Keratinocyte (primary cell): ENCODE data around the gene PWWP2B. TPM values are rescaled to one million over a fixed set of nuclear protein-coding genes. Genes with fewer than 3 reads are reported as not detected.

Source experiments
- DNase-seq: peaks from one replicate; pipeline ENCODE4 v3.0.0-alpha.2; 2011; ENCODE audit warnings: low read depth, missing footprints, low spot score
- FAIRE-seq: peaks from 2 replicates; lab custom pipeline; 2011; peaks lifted over from hg19 to GRCh38; lab: Jason Lieb, UNC
- H2AFZ ChIP-seq: 2 replicates; pipeline ENCODE4 v1.6.0; 2012; ENCODE audit warnings: low read length, control low read depth, inconsistent platforms; ENCODE audit not compliant: control insufficient read depth
- H3K27ac ChIP-seq: 2 replicates; pipeline ENCODE4 v1.5.1; 2011; ENCODE audit warnings: low read length; ENCODE audit not compliant: control insufficient read depth, insufficient read depth
- H3K27me3 ChIP-seq: 3 replicates; pipeline ENCODE4 v1.6.0; 2011; ENCODE audit warnings: low read length; ENCODE audit not compliant: control insufficient read depth, insufficient read depth; ENCODE audit errors: extremely low read depth
- H3K36me3 ChIP-seq, 2 experiments: 2 replicates in 1 of 2; 3 replicates in 1 of 2; pipeline ENCODE4 v1.5.1; 2011; ENCODE audit warnings: low read length in 2 of 2, mild to moderate bottlenecking in 1 of 2; ENCODE audit not compliant: control insufficient read depth in 2 of 2, insufficient read depth in 2 of 2; ENCODE audit errors: extremely low read depth in 1 of 2
- H3K4me1 ChIP-seq: 3 replicates; pipeline ENCODE4 v1.5.1; 2011; ENCODE audit warnings: low read length; ENCODE audit not compliant: control insufficient read depth, insufficient read depth; ENCODE audit errors: extremely low read depth
- H3K4me2 ChIP-seq: 3 replicates; pipeline ENCODE4 v1.6.0; 2011; ENCODE audit warnings: low read depth, low read length; ENCODE audit not compliant: control insufficient read depth, insufficient read depth; ENCODE audit errors: extremely low read depth
- H3K4me3 ChIP-seq, 3 experiments: fragments of 200-600 bp in 1 of 3; sonication (generic) in 1 of 3; 2 replicates in 2 of 3; 3 replicates in 1 of 3; pipeline ENCODE4 v1.5.1; 2011 to 2016; ENCODE audit warnings: low read length in 3 of 3, mild to moderate bottlenecking in 3 of 3, control low read depth in 2 of 3, inconsistent platforms in 1 of 3, low read depth in 1 of 3, mixed read lengths in 1 of 3, mixed run types in 1 of 3, moderate library complexity in 1 of 3; ENCODE audit not compliant: control insufficient read depth in 2 of 3, insufficient read depth in 2 of 3; ENCODE audit errors: extremely low read depth in 1 of 3
- H3K79me2 ChIP-seq: 2 replicates; pipeline ENCODE4 v1.6.0; 2012; ENCODE audit warnings: low read length; ENCODE audit not compliant: control insufficient read depth, insufficient read depth
- H3K9ac ChIP-seq: 3 replicates; pipeline ENCODE4 v1.6.0; 2011; ENCODE audit warnings: low read length; ENCODE audit not compliant: control insufficient read depth, insufficient read depth; ENCODE audit errors: extremely low read depth
- H3K9me1 ChIP-seq: 3 replicates; pipeline ENCODE4 v1.6.0; 2011; ENCODE audit warnings: low read length; ENCODE audit not compliant: control insufficient read depth, insufficient read depth; ENCODE audit errors: extremely low read depth
- H3K9me3 ChIP-seq: 2 replicates; pipeline ENCODE4 v1.5.1; 2012; ENCODE audit warnings: low read depth, low read length; ENCODE audit not compliant: control insufficient read depth
- H4K20me1 ChIP-seq: 3 replicates; pipeline ENCODE4 v1.6.0; 2011; ENCODE audit warnings: low read length; ENCODE audit not compliant: control insufficient read depth, insufficient read depth; ENCODE audit errors: extremely low read depth
- CTCF ChIP-seq, 3 experiments: IDR thresholded peaks in 1 of 3; conservative IDR thresholded peaks in 1 of 3; optimal IDR thresholded peaks in 1 of 3; 2 replicates in 2 of 3; 3 replicates in 1 of 3; pipeline versions ENCODE3 to v1.5.1; 2011; ENCODE audit warnings: low read length in 3 of 3, mild to moderate bottlenecking in 3 of 3, moderate library complexity in 2 of 3, control low read depth in 1 of 3, inconsistent platforms in 1 of 3; ENCODE audit not compliant: insufficient read depth in 2 of 3; ENCODE audit errors: extremely low read depth in 1 of 3
- EZH2 ChIP-seq: IDR thresholded peaks from one replicate; pipeline ENCODE4 v1.6.1; 2012; ENCODE audit warnings: inconsistent platforms, mild to moderate bottlenecking, low read length, moderate library complexity
- dilution Hi-C: fragments of 300-500 bp; cut with MboI; formaldehyde crosslinking; loops from one replicate; pipeline ENCODE4 v1.7.0; 2020; ENCODE audit warnings: low sequenced_read_pairs; ENCODE audit not compliant: extremely low pct_ligation_motif_present
- polyA plus RNA-seq, 5 experiments: library from polyadenylated mRNA; depleted of rRNA in 3 of 5; stranded (reverse) in 3 of 5; stranded (forward) in 1 of 5; unstranded in 1 of 5; fragments of >200 nt; gene quantifications; 1 replicate in 1 of 5; 2 replicates in 3 of 5; 3 replicates in 1 of 5; pipeline versions ENCODE4 v1.2.1 to v1.2.3, GENCODE V29; 2011 to 2012; ENCODE audit warnings: missing spikeins in 2 of 5, low read depth in 1 of 5, low replicate concordance in 1 of 5

PWWP2B gene
- polyA plus RNA-seq, 1 donor (not counting 4 experiments of a cell fraction or from before 2014, with no cell fraction given): 3.1 TPM

DNA sequence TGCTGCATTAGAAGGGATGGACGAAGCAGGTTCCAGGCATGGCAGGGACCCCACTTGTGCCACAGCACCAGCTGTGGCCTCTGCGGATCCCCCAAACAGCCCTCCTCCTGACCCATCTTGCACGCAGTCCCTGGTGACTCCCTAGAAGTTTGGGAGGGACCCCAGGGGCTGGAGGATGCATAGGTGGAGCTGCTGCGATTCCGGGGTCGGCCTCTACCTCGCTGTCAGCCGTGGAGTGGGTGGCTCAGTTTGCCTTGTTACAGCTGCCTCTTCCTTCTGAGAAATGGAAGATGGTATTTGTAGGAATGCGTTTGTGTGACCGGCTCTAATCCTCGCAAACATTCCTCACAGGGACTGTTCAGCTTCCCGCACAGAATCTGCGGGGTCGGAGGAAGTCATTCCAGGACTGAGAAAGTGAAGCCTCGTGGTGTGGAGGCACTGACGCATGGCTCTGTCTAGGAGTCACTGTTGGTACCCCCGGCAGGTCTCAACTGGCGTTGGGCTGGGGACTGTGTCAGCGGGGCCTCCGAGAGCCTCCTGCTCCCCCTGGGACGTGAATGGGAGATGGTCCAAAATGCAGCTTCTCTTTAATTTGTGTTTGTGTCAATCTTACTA lies 17.5 kb downstream of the PWWP2B start:
- H3K9me1 ChIP-seq: no peaks in the 10 kb centered on the region
- H3K27ac ChIP-seq: no peak overlapping the region
- H3K36me3 ChIP-seq: peaks cover 2 to 8% of the 10 kb centered on the region in 2 experiments
- FAIRE-seq (no peak), DNase-seq (no peak)
- no peaks in the 10 kb centered on the region for H3K9me3 ChIP-seq
- H3K4me3 ChIP-seq: no peak overlapping the region
- H3K4me1 ChIP-seq: peaks cover 41% of the 10 kb centered on the region
- TF ChIP-seq EZH2 (no peak), CTCF (optimal IDR thresholded peaks at IDR 0.05 in 1 of 3, IDR thresholded peaks at IDR 0.05 in 1 of 3, conservative IDR thresholded peaks at IDR 0.05 in 1 of 3; ENCODE audit: extremely low read depth in 1 of 3, insufficient read depth in 2 of 3, low read length in 3 of 3) (no peak)
- no peak overlapping the region for H3K4me2 ChIP-seq
- no peaks in the 10 kb centered on the region for H4K20me1 ChIP-seq
- peaks cover 9% of the 10 kb centered on the region for H3K79me2 ChIP-seq
- H3K27me3 ChIP-seq: no peaks in the 10 kb centered on the region
- H3K9ac ChIP-seq: no peak overlapping the region
- dilution Hi-C loops: no loop called here
- no peak overlapping the region for H2AFZ ChIP-seq

DNA sequence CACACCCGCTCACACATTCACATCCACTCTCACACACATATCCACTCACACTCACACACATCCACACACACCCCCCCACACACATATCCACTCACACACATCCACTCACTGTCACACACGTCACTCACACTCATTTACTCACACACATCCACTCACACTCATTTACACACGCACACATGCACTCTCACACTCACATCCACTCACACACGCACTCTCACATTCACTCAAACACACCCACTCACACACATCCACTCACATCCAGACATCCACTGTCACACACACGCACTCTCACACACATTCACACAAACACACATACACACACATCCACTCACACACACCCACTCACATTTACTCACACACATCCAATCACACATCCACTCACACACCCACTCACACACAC lies 18.3 kb downstream of the PWWP2B start:
- H3K79me2 ChIP-seq: peaks cover 8% of the 10 kb centered on the region
- no peak overlapping the region for H3K9ac ChIP-seq
- H3K4me3 ChIP-seq: no peak overlapping the region
- no peaks in the 10 kb centered on the region for H3K9me1 ChIP-seq
- peaks cover 2 to 8% of the 10 kb centered on the region in 2 experiments for H3K36me3 ChIP-seq
- H4K20me1 ChIP-seq: no peaks in the 10 kb centered on the region
- no peak overlapping the region for H2AFZ ChIP-seq
- peaks cover 41% of the 10 kb centered on the region for H3K4me1 ChIP-seq
- no peak overlapping the region for H3K27ac ChIP-seq
- FAIRE-seq: no peak
- no peaks in the 10 kb centered on the region for H3K9me3 ChIP-seq
- no peak for DNase-seq
- H3K27me3 ChIP-seq: no peaks in the 10 kb centered on the region
- TF ChIP-seq CTCF (optimal IDR thresholded peaks at IDR 0.05 in 1 of 3, IDR thresholded peaks at IDR 0.05 in 1 of 3, conservative IDR thresholded peaks at IDR 0.05 in 1 of 3; ENCODE audit: extremely low read depth in 1 of 3, insufficient read depth in 2 of 3, low read length in 3 of 3) (no peak), EZH2 (no peak)
- dilution Hi-C loops: no loop called here
- H3K4me2 ChIP-seq: no peak overlapping the region
